ENCODE measurements around the gene FEZF2. TPM values are rescaled to one million over a fixed set of nuclear protein-coding genes. Genes with fewer than 3 reads are reported as not detected.

Gene FEZF2
- total and polyA plus RNA-seq, 2 of the 13 experiments (the other 11 are each of a cell fraction or from before 2014, with no cell fraction given): not detected

- H3K79me2 ChIP-seq (ENCODE audit: insufficient read depth, low read length): no peaks in the 10 kb centered on the region
- DNase-seq (ENCODE audit: low spot score) (no peak), FAIRE-seq (no peak), ATAC-seq (no peak)
- no peak for TF ChIP-seq AKNA (CRISPR knock-in tag; IDR thresholded peaks at IDR 0.05; ENCODE audit: borderline replicate concordance)
- no peak for TF ChIP-seq FOXP1 (IDR thresholded peaks at IDR 0.05)
- TF ChIP-seq FOXP1 (CRISPR knock-in tag; IDR thresholded peaks at IDR 0.05): no peak
- TF ChIP-seq ZNF484 (CRISPR knock-in tag; IDR thresholded peaks at IDR 0.05; ENCODE audit: borderline replicate concordance, low read depth): no peak
- TF ChIP-seq ZFP62 (CRISPR knock-in tag; IDR thresholded peaks at IDR 0.05): no peak
- peaks cover 1 to 43% of the 10 kb centered on the region in 2 experiments; a peak in 4 of 5 replicates for H3K27me3 ChIP-seq (ENCODE audit: control insufficient read depth in 1 of 2, insufficient read depth in 2 of 2, low read length in 2 of 2)
- CTCF ChIA-PET (ENCODE audit: low intra/inter-chr PET ratio, low total read pairs): no interaction called here
- POLR2A ChIA-PET: no interaction called here
- no TSS peak for BruUV-seq (replicated peaks)
- no peak overlapping the region for H2AFZ ChIP-seq (ENCODE audit: low read length)
- 6% methylated on average over 16 of the region's 16 CpGs for WGBS (ENCODE audit: low lambda C conversion rate)
- H4K20me1 ChIP-seq (ENCODE audit: insufficient read depth, low read length): no peaks in the 10 kb centered on the region
- no peak overlapping the region for H3K27ac ChIP-seq (ENCODE audit: extremely low read length, insufficient read depth, low read length)
- H3K9ac ChIP-seq (ENCODE audit: insufficient read depth, low read depth, low read length): no peak overlapping the region
- no peaks in the 10 kb centered on the region for H3K36me3 ChIP-seq (replicated peaks in 1 of 2; ENCODE audit: control insufficient read depth in 1 of 2, insufficient read depth in 2 of 2, low read length in 2 of 2)
- H3K4me1 ChIP-seq (ENCODE audit: insufficient read depth, low read length): no peaks in the 10 kb centered on the region
- no peak overlapping the region for H3K4me3 ChIP-seq (replicated peaks in 1 of 3; ENCODE audit: insufficient read depth in 1 of 3, low read depth in 2 of 3, low read length in 3 of 3)
- in situ Hi-C loops (cut with HindIII; ENCODE audit: extremely low pct_ligation_motif_present, low pct_unique_long_range_greater_than_20kb) (no loop called here), intact Hi-C loops (cut with micrococcal nuclease; ENCODE audit: unreplicated experiment) (no loop called here)
- H3K9me3 ChIP-seq (ENCODE audit: low read length): no peaks in the 10 kb centered on the region
- H3K4me2 ChIP-seq (ENCODE audit: low read depth, low read length): no peak overlapping the region
Measured at GRCh38 chr3:62365391-62366125, 7.8 kb downstream of the FEZF2 start.
